Measurements from ENCODE around the gene ASXL1. TPM values are rescaled to one million over a fixed set of nuclear protein-coding genes. Genes with fewer than 3 reads are reported as not detected.

Gene ASXL1
- total and polyA plus RNA-seq, 10 of the 15 experiments (the other 5 are each of a cell fraction or from before 2014, with no cell fraction given), result 11.0 to 87.6 (median 56.8) TPM

- DNase-seq (ENCODE audit: low read depth, low spot score), result no peak
- Histone ChIP-seq H2AFZ (ENCODE audit: control insufficient read depth, low read depth, low read length) (no peak overlapping the region), H3K36me3 (ENCODE audit: control insufficient read depth in 2 of 2, insufficient read depth in 2 of 2, low read length in 1 of 2) (peaks cover 10 to 27% of the 10 kb centered on the region in 2 experiments), H3K9me3 (replicated peaks; ENCODE audit: control insufficient read depth, insufficient read depth, low read length) (no peaks in the 10 kb centered on the region), H3K79me2 (ENCODE audit: control insufficient read depth, insufficient read depth, low read length) (peaks cover 3% of the 10 kb centered on the region), H3K9ac (ENCODE audit: control insufficient read depth, insufficient read depth, low read length) (no peak overlapping the region), H3K27ac (ENCODE audit: control insufficient read depth, insufficient read depth) (no peak overlapping the region), H3K27me3 (replicated peaks in 1 of 2; ENCODE audit: control insufficient read depth in 2 of 2, insufficient read depth in 2 of 2, low read length in 1 of 2) (no peaks in the 10 kb centered on the region), H3K4me2 (ENCODE audit: control insufficient read depth, insufficient read depth) (no peak overlapping the region), H3K4me1 (ENCODE audit: control insufficient read depth, insufficient read depth, low read length) (no peaks in the 10 kb centered on the region), H3K4me3 (no peak overlapping the region), H4K20me1 (ENCODE audit: control insufficient read depth, insufficient read depth) (no peaks in the 10 kb centered on the region)
- intact Hi-C loops (cut with micrococcal nuclease; ENCODE audit: unreplicated experiment) (no loop called here), in situ Hi-C loops (cut with MboI) (no loop called here)
- POLR2A ChIA-PET, result interaction anchor here (0.7 kb wide), 1 partner anchor 32 kb away, joined by 3 read pairs; no protein-coding TSS in a partner anchor
- no peak for TF ChIP-seq SP1 (IDR thresholded peaks at IDR 0.05; ENCODE audit: low read depth, low read length)
- no peak for TF ChIP-seq ZNF592 (IDR thresholded peaks at IDR 0.05)
- TF ChIP-seq SIX5 (IDR thresholded peaks at IDR 0.05; ENCODE audit: low read depth, low read length, severe bottlenecking), result no peak
- no peak for TF ChIP-seq CBX3 (IDR thresholded peaks at IDR 0.05; ENCODE audit: borderline replicate concordance, low read depth)
- TF ChIP-seq MTA3 (IDR thresholded peaks at IDR 0.05; ENCODE audit: borderline replicate concordance, low read length), result no peak
- TF ChIP-seq HDGF (IDR thresholded peaks at IDR 0.05), result no peak
- no peak for TF ChIP-seq JUNB (IDR thresholded peaks at IDR 0.05)
- TF ChIP-seq KAT2A (conservative IDR thresholded peaks at IDR 0.05; ENCODE audit: control insufficient read depth, low read depth, low read length), result no peak
- TF ChIP-seq IKZF2 (IDR thresholded peaks at IDR 0.05), result no peak
- TF ChIP-seq, protein P1, sequence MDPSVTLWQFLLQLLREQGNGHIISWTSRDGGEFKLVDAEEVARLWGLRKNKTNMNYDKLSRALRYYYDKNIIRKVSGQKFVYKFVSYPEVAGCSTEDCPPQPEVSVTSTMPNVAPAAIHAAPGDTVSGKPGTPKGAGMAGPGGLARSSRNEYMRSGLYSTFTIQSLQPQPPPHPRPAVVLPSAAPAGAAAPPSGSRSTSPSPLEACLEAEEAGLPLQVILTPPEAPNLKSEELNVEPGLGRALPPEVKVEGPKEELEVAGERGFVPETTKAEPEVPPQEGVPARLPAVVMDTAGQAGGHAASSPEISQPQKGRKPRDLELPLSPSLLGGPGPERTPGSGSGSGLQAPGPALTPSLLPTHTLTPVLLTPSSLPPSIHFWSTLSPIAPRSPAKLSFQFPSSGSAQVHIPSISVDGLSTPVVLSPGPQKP (IDR thresholded peaks at IDR 0.05; ENCODE audit: low read depth, low read length), result no peak
- TF ChIP-seq SMAD5 (IDR thresholded peaks at IDR 0.05; ENCODE audit: low read depth), result no peak
- TF ChIP-seq FOS (IDR thresholded peaks at IDR 0.05; ENCODE audit: borderline replicate concordance, extremely low read depth, insufficient read length), result no peak
- TF ChIP-seq REST (IDR thresholded peaks at IDR 0.05; ENCODE audit: low read depth, low read length), result no peak
- FAIRE-seq, result no peak
- 92% methylated on average over 3 of the region's 3 CpGs for WGBS (ENCODE audit: insufficient coverage, insufficient replicate concordance, low lambda C conversion rate, missing lambda C conversion rate)
- SMC1A ChIA-PET (ENCODE audit: uncharacterized antibody, unreplicated experiment), result interaction anchor here (0.7 kb wide), 1 partner anchor 111 kb away, joined by 3 read pairs; no protein-coding TSS in a partner anchor
- RAD21 ChIA-PET (ENCODE audit: unreplicated experiment), result interaction anchor here (1.6 kb wide), 1 partner anchor 29 kb away, joined by 3 read pairs; no protein-coding TSS in a partner anchor
- ATAC-seq, result no peak
- no TSS peak for BruUV-seq (replicated peaks)
- CTCF ChIA-PET, result interaction anchor here (0.8 to 1.3 kb wide), 2 partner anchors 29 to 205 kb away, joined by 3 to 4 read pairs; no protein-coding TSS in a partner anchor
These were observed 42.7 kb upstream of the ASXL1 start for GRCh38 chr20:32315399-32315798.
